ENCODE measurements around the gene ING2. TPM values are rescaled to one million over a fixed set of nuclear protein-coding genes. Genes with fewer than 3 reads are reported as not detected.

ING2 gene
- total RNA-seq, 4 donors from 2014 or later = 9.2 to 13.3 (median 11.0) TPM

GRCh38 chr4:183533698-183534097 is 28.8 kb downstream of the ING2 start:
- 75 to 76% methylated on average over 23 of the region's 23 CpGs for WGBS, 2 donors
- TF ChIP-seq POLR2A (IDR thresholded peaks at IDR 0.05) (no peak), CTCF (IDR thresholded peaks at IDR 0.05) (no peak)
- intact Hi-C loops (cut with DNase I; ENCODE audit: low total_unique reads) = no loop called here
- no peak for DNase-seq (ENCODE audit: low spot score in 2 of 2)
- no peak overlapping the region for H3K4me3 ChIP-seq (ENCODE audit: low read depth, poor library complexity, severe bottlenecking)

GRCh38 chr4:183540410-183541009 is 35.7 kb downstream of the ING2 start:
- peak in 1 of 2 donors; percentile 22 for DNase-seq (ENCODE audit: low spot score in 2 of 2)
- WGBS, 2 donors = 27 to 28% methylated on average over 13 of the region's 13 CpGs
- no peak for TF ChIP-seq POLR2A (IDR thresholded peaks at IDR 0.05)
- no peak for TF ChIP-seq CTCF (IDR thresholded peaks at IDR 0.05)

GRCh38 chr4:183541010-183541751 is 36.3 kb downstream of the ING2 start:
- intact Hi-C loops (cut with DNase I; ENCODE audit: low total_unique reads) = no loop called here
- no peak for TF ChIP-seq POLR2A (IDR thresholded peaks at IDR 0.05)
- no peak for TF ChIP-seq CTCF (IDR thresholded peaks at IDR 0.05)
- 35 to 37% methylated on average over 13 of the region's 13 CpGs for WGBS, 2 donors
- no peak for DNase-seq (ENCODE audit: low spot score in 2 of 2)
- no peak overlapping the region for H3K4me3 ChIP-seq (ENCODE audit: low read depth, poor library complexity, severe bottlenecking)

More at GRCh38 chr4:183540410-183541009, 35.7 kb downstream of the ING2 start:
- intact Hi-C loops (cut with DNase I; ENCODE audit: low total_unique reads) = no loop called here
- H3K4me3 ChIP-seq (ENCODE audit: low read depth, poor library complexity, severe bottlenecking) = no peak overlapping the region

- H3K4me3 ChIP-seq (ENCODE audit: low read depth, poor library complexity, severe bottlenecking) = no peak overlapping the region
- TF ChIP-seq CTCF (IDR thresholded peaks at IDR 0.05) (no peak), POLR2A (IDR thresholded peaks at IDR 0.05) (no peak)
- intact Hi-C loops (cut with DNase I; ENCODE audit: low total_unique reads) = no loop called here
- WGBS, 2 donors = 72 to 79% methylated on average over 3 of the region's 3 CpGs
- DNase-seq (ENCODE audit: low spot score in 2 of 2) = no peak
Observed at GRCh38 chr4:183541752-183542040, 36.8 kb downstream of the ING2 start.

- 73 to 84% methylated on average over 2 of the region's 2 CpGs for WGBS, 2 donors
- intact Hi-C loops (cut with DNase I; ENCODE audit: low total_unique reads) = no loop called here
- TF ChIP-seq POLR2A (IDR thresholded peaks at IDR 0.05) (no peak), CTCF (IDR thresholded peaks at IDR 0.05) (no peak)
- no peak overlapping the region for H3K4me3 ChIP-seq (ENCODE audit: low read depth, poor library complexity, severe bottlenecking)
- no peak for DNase-seq (ENCODE audit: low spot score in 2 of 2)
Observed at GRCh38 chr4:183543435-183543834, 38.6 kb downstream of the ING2 start.
